ENCODE results near the gene ARHGEF7.

DNA sequence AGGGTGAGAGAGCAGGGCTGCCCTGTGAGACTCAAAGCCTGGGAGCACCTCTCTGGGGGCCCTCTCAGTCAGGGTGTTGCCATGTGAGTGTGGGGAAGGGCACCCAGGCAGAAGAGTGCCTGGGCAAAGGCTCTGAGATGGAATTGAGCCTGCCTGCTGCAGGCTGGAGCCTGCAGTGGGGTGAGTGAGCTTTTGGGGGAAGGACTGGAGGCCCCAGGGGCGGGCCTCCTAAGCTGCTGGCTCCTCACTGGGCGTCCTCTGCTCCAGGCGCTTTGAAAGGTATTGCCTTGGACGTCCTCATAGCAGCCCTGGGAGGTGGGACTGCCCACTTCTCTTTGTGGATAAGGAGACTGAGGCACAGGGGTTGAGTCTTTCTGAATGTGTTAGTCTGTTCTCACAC is 60.3 kb downstream of the ARHGEF7 start:
- no peak for TF ChIP-seq RELA (CRISPR knock-in tag; IDR thresholded peaks at IDR 0.05; ENCODE audit: borderline replicate concordance)
- no peak for TF ChIP-seq TEAD1 (CRISPR knock-in tag; IDR thresholded peaks at IDR 0.05)
- TF ChIP-seq, protein P1, sequence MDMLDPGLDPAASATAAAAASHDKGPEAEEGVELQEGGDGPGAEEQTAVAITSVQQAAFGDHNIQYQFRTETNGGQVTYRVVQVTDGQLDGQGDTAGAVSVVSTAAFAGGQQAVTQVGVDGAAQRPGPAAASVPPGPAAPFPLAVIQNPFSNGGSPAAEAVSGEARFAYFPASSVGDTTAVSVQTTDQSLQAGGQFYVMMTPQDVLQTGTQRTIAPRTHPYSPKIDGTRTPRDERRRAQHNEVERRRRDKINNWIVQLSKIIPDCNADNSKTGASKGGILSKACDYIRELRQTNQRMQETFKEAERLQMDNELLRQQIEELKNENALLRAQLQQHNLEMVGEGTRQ (CRISPR knock-in tag; IDR thresholded peaks at IDR 0.05): no peak
- TF ChIP-seq, protein P2, sequence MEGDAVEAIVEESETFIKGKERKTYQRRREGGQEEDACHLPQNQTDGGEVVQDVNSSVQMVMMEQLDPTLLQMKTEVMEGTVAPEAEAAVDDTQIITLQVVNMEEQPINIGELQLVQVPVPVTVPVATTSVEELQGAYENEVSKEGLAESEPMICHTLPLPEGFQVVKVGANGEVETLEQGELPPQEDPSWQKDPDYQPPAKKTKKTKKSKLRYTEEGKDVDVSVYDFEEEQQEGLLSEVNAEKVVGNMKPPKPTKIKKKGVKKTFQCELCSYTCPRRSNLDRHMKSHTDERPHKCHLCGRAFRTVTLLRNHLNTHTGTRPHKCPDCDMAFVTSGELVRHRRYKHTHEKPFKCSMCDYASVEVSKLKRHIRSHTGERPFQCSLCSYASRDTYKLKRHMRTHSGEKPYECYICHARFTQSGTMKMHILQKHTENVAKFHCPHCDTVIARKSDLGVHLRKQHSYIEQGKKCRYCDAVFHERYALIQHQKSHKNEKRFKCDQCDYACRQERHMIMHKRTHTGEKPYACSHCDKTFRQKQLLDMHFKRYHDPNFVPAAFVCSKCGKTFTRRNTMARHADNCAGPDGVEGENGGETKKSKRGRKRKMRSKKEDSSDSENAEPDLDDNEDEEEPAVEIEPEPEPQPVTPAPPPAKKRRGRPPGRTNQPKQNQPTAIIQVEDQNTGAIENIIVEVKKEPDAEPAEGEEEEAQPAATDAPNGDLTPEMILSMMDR (IDR thresholded peaks at IDR 0.05): no peak
- TF ChIP-seq NR3C1 (CRISPR knock-in tag; conservative IDR thresholded peaks at IDR 0.05; ENCODE audit: low read depth): no peak
- TF ChIP-seq, protein P3, sequence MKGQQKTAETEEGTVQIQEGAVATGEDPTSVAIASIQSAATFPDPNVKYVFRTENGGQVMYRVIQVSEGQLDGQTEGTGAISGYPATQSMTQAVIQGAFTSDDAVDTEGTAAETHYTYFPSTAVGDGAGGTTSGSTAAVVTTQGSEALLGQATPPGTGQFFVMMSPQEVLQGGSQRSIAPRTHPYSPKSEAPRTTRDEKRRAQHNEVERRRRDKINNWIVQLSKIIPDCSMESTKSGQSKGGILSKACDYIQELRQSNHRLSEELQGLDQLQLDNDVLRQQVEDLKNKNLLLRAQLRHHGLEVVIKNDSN (CRISPR knock-in tag; IDR thresholded peaks at IDR 0.05): no peak
